ENCODE data around the gene AOPEP.
A peak's percentile ranks its signal among the peaks of the same experiment; 100 is the strongest.

The AOPEP gene

GRCh38 chr9:94726495-94727191 is at the start of gene AOPEP:
TSS of gene AOPEP (plus strand) at chr9:94726699. CDS start at chr9:94759784, 33,085 bp downstream.
- FAIRE-seq: peak; percentile 93

- FAIRE-seq: no peak
Measured at GRCh38 chr9:94677929-94678328, 48.6 kb upstream of the AOPEP start.

GRCh38 chr9:94679587-94679986 is 46.9 kb upstream of the AOPEP start:
- no peak for FAIRE-seq

- FAIRE-seq: no peak
Measured at GRCh38 chr9:94680020-94680419, 46.5 kb upstream of the AOPEP start.

- no peak for FAIRE-seq
Measured at GRCh38 chr9:94680621-94681020, 45.9 kb upstream of the AOPEP start.

- FAIRE-seq: no peak
Measured at GRCh38 chr9:94681508-94681907, 45.0 kb upstream of the AOPEP start.

- no peak for FAIRE-seq
Measured at GRCh38 chr9:94685359-94685758, 41.1 kb upstream of the AOPEP start.

- FAIRE-seq: no peak
Measured at GRCh38 chr9:94687451-94687850, 39.0 kb upstream of the AOPEP start.

- FAIRE-seq: no peak
Measured at GRCh38 chr9:94690344-94690743, 36.2 kb upstream of the AOPEP start.

GRCh38 chr9:94692601-94693000 is 33.9 kb upstream of the AOPEP start:
- no peak for FAIRE-seq

GRCh38 chr9:94693485-94694204 is 32.9 kb upstream of the AOPEP start:
- FAIRE-seq: no peak

GRCh38 chr9:94696545-94696944 is 30.0 kb upstream of the AOPEP start:
- FAIRE-seq: no peak

- FAIRE-seq: no peak
Measured at GRCh38 chr9:94697972-94698581, 28.4 kb upstream of the AOPEP start.

- no peak for FAIRE-seq
Measured at GRCh38 chr9:94699715-94700373, 26.7 kb upstream of the AOPEP start.

- no peak for FAIRE-seq
Measured at GRCh38 chr9:94700445-94700844, 26.1 kb upstream of the AOPEP start.

- FAIRE-seq: no peak
Measured at GRCh38 chr9:94703488-94704140, 22.9 kb upstream of the AOPEP start.

- no peak for FAIRE-seq
Measured at GRCh38 chr9:94705162-94705702, 21.3 kb upstream of the AOPEP start.

- FAIRE-seq: no peak
Measured at GRCh38 chr9:94706922-94707321, 19.6 kb upstream of the AOPEP start.

- FAIRE-seq: no peak
Measured at GRCh38 chr9:94713436-94714215, 12.9 kb upstream of the AOPEP start.

- FAIRE-seq: no peak
Measured at GRCh38 chr9:94714494-94714893, 12.0 kb upstream of the AOPEP start.

- FAIRE-seq: no peak
Measured at GRCh38 chr9:94717761-94718160, 8.7 kb upstream of the AOPEP start.

- no peak for FAIRE-seq
Measured at GRCh38 chr9:94718936-94719335, 7.6 kb upstream of the AOPEP start.

All from G401.6 (cell line).